ENCODE results near the gene SIGLEC15.
"Not testable (repeated sequence)": the region's sequence is repeated elsewhere in the genome, so short reads cannot be mapped to it uniquely, and the experiment has no call there.

Gene SIGLEC15

DNA sequence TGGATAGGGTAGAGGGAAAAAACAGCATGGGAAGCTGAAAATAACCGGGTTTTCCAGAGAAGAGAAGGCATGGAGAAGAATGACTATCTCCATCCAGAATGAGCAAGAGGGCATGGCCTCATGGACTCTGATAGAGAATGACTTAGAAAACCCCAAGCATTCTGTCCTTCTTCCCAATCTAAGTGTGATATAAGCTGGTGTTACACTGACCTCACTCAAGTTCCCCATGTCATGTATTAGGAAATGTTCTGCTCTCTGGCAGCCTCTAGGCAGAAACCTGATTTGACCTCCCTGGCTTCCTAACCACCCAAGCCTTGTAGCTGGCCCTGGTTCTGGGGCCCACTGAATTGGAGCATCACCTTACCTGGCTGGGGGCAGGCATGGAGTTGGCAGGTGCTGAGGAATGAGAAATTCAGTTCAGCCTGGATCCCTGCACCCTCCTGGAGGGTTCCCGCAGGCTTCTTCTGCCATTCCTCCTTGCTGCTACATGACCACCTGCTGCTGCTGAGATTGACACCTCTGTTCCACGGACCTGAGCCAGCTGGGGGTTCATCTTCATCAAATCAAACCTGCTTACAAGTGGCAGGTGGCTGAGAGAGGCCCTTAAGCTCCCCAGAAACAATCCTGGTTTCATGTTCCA, 5.2 kb upstream of the SIGLEC15 start:
- no peak for DNase-seq (ENCODE audit: low read depth)

DNA sequence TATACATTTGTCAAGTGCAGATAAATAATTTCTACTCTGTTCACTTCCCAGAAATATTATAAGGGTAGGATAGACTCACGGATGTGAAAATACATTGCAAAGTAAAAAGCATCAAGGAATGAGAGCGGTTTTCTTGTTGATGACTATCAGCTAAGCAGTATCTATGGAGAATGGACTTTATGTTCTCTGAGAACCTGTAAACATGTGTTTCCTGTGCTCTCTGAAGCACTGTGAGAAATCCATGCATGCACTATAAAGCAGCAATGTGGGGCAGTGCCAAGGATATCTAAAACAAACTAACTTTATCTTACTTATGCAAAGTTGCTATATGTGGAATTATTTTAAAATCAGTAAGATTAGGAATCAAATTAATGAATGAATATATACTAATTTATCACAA, 4.4 kb upstream of the SIGLEC15 start:
- DNase-seq (ENCODE audit: low read depth): no peak

DNA sequence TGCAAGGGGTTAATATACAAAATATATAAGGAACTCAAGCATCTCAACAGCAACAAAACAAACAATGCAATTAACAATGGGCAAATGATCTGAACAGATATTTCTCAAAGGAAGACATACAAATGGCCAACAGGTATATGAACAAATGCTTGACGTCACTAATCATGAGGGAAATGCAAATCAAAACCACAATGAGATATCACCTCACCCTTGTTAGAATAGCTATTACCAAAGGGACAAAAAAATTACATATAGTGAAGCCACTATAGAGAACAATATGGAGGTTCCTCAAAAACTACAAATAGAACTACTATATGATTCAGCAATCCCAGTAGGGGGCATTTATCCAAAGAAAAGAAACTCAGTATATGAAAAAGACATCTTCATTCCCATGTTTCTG, 3.8 kb upstream of the SIGLEC15 start:
- no peak for DNase-seq (ENCODE audit: low read depth)

DNA sequence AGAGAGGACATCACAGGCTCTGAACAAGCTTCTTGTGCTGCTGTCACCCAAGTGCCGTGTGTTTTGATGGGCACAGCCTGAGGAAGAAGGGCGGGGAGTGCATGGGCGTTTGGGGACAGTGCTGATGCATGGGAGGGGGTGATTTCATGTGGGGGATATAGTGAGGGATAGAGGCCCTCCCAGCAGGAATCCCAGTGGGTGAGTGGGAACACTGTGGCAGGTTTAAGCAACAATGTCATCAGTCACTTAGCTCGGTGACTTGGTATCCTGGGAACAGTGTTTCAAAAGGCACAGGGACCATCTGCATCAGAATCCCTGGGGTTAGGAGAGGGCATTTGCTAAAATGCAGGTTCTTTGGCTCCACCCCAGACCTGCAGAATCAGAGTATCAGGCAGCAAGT, 609 bp downstream of the SIGLEC15 start:
- no peak for DNase-seq (ENCODE audit: low read depth)

DNA sequence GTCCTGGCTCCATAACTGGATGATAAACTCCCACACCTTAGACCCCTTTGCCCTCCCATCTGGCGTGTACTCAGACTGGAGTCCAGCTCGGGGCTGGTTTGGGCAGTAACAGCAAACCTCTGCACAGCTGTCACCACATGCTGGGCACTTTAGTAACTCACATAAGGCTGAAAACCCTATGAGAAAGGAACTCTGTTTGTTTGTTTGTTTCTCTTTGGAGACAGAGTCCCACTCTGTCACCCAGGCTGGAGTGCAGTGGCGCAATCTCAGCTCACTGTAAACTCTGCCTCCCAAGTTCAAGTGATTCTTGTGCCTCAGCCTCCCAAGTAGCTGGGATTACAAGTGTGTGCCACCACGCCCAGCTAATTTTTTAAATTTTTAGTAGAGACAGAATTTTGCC, 1.2 kb downstream of the SIGLEC15 start:
- not testable (repeated sequence) for DNase-seq (ENCODE audit: low read depth)

DNA sequence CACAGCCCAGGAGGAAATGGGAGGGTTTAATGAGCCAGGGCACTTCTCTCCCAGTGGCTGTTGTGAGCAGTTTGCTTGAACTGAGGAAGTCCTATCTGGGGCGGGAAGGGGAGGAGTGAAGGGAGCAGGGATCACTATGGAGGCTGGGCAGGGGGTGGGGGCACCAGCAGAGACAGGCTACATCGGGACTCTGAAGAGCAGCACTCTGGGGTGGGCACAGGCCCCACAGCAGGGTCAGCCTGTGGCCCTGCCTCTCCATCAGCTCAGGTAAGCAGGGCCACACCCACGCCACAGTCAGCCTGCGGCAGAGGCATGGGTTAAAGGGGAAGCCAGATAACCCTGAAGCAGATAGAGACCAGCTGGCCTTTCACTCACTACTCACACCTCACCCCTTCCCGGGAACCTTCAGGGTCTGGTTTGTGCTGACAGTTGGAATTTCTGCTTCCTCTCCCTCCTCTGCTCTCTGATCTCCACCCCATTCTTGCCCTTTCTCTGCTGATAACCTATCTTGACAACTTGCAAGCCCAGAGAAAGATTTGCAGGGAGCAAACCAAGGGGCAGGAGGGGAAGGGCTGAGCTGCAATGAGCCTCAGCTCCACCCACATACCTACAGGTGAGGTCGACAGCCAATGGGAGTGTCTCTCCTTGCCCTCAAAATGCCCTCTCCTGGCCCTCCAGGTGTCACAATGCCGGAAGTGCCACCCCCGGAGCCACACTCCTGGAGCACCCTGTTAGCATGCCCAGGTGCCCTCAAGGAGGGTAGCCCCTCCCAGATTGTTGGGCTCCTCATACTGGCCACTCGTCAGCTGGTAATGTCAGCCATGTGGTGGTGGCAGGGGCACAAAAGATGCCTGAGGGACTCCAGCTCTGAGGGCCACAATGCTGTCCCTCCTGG, 3.7 kb downstream of the SIGLEC15 start:
- DNase-seq (ENCODE audit: low read depth): no peak

DNA sequence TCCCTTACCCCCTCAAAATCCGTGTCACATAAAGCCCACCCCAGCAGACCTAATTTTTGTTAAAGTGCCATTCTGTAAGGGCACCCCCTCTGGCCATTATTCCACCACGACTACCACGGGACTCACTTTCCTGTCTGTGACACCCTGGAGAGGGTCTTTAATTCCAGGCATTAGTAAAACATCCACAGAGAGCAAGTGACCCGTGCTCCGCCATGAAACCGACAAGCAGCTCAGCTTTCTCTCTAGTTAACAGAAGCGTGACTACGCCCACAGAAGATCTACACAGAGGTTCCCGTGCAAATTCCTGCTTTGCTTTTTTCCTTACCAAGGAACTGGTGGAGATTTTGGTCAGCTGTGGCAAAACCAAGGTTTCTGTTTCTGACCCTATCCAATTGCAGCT, 4.4 kb downstream of the SIGLEC15 start:
- no peak for DNase-seq (ENCODE audit: low read depth)

DNA sequence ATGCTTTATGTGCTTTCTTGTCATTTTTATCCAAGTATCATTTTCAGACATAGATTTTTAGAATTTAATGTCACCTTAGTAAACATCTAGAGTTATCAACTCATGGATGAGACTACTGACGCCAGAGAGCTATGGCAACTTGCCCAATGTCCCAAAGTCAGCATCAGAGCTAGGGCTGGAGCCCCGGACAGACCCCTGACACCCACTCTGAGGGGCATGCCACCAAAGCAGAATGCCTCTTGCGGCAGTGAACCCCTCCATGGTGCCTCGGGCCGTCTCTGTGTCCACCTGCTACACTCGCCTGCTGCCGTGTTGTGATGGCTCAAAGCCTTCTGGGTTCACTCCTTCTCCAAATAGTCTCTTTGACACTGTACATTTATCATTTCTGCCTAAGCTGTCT, 5.4 kb downstream of the SIGLEC15 start:
- no peak for DNase-seq (ENCODE audit: low read depth)

DNA sequence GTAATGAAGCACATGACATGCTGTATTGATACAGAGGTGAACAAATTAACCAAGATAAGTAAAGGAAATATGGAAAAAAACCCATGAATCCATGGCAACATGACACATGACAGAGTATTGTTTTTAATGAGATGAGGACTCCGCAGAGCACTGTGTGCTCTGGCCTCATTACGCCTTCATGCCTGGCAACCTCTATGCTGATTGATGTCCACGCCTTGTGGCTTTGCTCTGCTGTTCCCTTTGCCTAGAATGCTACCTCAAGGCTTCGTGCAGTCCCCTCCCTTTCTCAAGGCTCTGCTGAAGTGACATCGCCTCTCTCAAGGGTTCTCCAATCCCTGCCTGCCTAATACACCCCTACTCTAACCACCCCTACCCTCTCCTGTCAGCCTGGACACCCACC, 8.4 kb downstream of the SIGLEC15 start:
- no peak for DNase-seq (ENCODE audit: low read depth)

DNA sequence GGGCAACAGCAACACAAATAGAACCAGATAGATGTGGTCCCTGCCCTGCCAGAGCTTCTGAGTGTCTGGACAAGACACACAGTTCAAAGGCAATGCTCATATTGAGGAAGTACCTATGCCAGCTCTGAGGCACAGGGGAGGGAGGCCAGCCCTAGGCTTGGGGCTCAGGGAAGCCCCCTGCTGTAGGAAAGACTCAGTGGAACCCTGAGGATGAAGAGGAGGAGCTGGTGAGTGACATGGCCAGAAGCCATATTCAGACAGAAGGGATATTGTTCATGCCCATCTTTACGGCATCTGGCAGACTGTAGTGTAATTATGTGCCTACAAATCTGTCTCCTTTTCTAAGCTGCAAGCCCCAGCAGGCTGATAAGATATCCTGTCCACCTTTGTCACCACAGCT, 8.8 kb downstream of the SIGLEC15 start:
- no peak for DNase-seq (ENCODE audit: low read depth)

DNA sequence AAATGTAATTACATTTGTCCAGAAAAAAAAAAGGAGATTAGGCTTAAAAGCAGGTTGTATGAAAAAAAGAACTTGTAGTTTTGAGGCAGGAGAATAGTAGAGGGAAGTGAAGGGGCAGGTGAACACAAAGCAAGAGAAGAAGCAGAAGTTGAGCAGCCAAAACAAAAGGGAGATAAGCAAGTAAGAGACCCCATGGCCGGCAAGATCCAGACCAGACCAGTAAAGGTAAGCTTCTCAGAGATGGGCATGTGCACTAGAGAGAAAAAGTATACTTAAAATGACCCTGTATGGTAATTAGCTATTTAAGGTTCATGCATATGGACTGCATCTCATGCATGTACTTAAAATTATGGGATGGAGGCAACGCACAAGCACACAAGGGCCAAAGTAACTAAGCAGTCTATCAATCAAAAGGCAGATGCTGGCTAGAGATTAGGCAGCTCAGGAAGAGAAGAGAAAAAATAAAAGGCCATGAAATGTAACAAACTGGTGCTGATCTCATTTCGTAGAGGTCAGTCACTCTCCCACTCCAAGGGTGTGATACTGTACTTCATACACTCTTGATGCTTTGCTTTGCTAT, 9.7 kb downstream of the SIGLEC15 start:
- DNase-seq (ENCODE audit: low read depth): no peak

DNA sequence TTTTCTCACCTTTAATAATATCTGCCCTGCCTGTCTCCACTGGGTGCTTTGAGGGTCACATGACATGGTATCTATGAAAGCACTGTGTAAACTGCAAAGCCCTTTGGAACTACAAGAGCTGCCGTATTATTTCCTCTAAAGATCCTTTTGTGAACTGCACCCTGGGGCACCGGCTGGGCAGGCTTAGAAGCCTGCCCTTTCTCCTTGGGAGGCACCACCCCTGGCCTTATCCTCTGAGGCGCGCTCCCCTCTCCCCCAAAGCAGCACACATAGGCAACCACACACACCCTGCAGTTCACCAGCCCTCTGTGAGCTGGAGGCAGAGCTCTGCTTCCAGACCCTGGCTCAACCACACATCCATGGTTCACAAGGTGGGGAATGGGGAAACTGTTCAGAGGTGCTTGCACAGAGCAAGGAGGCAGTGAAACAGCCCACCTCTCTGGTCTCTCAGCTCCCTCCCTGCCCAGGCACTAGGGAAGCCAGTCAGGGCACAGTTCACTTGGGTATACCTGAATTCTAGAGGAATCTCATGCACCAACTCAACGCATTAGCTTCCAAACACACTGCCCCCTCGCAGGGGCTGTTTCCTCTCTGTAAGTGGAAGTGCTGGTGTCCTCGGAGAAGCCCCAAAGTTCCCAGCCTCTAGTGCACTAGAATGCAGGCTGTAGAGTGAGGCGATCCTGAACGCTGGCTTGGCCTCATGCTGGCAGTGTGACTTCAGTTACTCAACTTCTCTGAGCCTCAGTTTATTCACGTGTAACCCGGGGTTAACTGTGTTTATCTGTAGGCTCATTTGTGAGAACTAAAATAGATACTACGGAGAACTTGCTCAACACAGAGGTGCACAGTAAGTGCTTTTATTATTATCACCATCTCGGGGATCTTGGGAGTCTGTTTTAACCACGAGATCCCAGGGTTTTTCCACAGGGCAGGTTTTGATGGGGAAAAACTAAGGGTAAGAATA, 11.0 kb downstream of the SIGLEC15 start:
- no peak for DNase-seq (ENCODE audit: low read depth)

DNA sequence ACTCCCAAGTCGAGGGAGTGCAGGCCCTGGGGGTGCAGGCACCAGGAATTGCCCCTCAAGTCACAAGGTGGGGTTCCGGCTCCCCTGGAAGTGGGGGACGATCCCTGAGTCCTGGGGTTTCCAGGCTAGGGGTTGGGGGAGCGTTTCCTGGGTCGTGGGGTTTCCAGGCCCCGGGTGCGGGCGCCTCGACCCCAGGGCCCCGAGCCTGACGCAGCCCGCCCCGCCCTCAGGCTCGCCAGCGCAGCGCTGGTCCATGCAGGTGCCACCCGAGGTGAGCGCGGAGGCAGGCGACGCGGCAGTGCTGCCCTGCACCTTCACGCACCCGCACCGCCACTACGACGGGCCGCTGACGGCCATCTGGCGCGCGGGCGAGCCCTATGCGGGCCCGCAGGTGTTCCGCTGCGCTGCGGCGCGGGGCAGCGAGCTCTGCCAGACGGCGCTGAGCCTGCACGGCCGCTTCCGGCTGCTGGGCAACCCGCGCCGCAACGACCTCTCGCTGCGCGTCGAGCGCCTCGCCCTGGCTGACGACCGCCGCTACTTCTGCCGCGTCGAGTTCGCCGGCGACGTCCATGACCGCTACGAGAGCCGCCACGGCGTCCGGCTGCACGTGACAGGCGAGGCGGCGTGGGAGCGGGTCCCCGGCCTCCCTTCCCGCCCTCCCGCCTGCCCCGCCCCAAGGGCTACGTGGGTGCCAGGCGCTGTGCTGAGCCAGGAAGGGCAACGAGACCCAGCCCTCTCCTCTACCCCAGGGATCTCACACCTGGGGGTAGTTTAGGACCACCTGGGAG, 12.0 kb downstream of the SIGLEC15 start:
- DNase-seq (ENCODE audit: low read depth): peak; percentile 12

DNA sequence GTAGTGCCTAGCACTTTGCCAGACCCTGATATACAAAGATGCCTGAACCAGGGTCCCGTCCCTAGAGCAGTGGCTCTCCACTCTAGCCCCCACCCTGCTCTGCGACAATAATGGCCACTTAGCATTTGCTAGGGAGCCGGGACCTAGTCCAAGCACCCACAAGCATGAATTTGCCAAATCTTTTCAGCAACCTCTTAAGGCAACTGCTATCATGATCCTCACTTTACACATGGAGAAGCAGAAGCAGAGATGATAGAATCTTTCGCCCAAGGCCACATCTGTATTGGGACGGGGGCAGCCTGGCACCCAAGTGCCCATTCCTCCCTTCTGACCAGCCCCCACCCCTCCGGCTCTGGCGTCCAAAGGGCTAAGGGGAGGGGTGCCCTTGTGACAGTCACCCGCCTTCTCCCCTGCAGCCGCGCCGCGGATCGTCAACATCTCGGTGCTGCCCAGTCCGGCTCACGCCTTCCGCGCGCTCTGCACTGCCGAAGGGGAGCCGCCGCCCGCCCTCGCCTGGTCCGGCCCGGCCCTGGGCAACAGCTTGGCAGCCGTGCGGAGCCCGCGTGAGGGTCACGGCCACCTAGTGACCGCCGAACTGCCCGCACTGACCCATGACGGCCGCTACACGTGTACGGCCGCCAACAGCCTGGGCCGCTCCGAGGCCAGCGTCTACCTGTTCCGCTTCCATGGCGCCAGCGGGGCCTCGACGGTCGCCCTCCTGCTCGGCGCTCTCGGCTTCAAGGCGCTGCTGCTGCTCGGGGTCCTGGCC, 13.0 kb downstream of the SIGLEC15 start:
- no peak for DNase-seq (ENCODE audit: low read depth)

DNA sequence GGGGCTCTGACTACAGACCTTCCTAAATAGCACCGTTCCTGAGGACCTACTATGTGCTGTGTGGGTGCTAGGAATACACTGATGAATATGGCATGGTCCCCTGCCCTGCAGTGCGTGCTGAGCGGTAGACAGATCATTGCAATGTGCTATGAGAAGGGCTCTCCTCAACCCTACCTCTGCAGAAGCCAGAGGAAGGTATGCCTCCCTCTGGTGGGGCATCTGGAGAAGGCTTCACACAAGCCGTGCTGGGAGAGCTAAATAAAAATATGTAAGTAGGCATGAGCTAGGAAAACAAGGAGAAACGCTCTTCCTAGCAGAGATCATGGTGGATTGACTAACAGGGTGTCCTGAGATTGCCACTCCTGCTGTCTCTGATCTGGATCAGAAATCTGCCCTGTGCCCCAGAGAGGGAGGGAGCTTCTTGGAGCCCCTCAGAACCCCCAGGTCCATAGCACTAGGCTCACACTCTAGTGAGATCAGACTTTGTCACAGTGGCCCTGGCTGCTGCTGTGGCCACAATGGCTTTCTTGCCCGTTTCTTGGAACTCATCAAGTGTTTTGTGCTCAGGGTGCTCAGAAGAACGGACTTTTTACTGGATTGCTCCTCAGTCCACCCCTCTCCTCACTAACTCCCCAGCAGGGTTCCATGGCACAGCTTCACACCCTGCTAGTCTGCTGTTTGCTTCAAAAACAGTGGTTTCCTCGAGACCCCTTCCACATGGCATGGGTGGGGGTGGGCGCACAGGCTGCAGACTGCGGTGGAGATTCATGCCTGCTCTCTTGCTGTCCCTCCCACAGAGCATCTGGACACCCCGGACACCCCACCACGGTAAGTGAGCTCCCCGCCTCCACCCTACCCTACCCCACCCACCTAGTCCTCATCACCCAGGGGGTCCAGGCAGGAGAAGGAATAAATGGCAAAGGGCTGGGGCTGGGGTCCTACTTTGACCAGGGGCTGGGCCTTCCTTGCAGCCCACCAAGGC, 14.2 kb downstream of the SIGLEC15 start:
- DNase-seq (ENCODE audit: low read depth): peak; percentile 62

DNA sequence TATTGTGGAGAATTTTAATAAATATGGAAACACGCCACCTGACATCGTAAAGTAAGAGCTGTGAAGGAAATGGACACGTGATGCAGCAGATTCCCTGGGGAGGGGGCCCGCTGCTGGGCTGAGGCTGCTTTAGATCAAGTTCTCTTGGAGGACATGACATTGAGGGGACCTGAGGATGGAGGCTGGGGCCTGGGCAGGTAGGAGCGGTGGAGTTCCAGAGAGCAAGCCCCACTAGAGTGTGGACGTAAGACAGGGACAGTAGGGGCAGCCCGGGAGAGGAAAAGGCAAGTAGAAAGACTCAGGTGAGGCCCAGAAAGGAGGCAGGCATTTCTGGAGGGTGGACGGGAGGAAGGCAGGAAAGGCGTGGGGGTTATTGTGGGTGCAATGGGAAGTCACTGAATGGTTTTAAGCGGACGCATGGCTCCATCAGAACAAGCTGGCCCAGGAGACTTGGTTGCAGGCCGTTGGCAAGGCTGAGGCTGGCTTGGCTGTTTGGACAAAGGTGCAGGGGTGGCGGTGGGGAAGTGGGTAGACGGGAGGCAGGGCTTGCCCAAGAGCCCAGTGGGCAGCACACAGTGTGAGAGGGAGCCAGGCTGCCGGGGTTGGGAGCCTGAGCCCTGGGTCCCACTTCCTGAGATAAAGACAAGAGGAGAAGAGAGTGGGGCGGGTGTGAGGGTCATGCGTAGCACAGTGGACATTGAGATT, 15.7 kb downstream of the SIGLEC15 start:
- no peak for DNase-seq (ENCODE audit: low read depth)

DNA sequence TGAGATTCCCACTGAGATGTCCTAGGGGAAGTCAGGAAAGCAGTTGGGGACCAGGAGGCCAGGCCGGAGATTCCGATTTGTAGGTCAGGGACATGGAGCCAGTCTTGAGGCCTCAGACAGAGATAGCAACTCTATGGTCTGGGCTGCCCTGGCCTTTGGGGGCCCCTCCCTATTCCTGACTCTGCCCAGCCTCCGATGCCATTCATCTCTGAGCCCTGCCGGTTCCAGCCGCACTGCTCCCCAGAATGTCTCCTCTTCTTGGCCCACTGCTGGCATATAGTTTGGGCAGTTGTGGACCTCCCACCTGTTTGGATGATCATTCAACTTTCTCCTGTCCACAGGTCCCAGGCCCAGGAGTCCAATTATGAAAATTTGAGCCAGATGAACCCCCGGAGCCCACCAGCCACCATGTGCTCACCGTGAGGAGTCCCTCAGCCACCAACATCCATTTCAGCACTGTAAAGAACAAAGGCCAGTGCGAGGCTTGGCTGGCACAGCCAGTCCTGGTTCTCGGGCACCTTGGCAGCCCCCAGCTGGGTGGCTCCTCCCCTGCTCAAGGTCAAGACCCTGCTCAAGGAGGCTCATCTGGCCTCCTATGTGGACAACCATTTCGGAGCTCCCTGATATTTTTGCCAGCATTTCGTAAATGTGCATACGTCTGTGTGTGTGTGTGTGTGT, 16.4 kb downstream of the SIGLEC15 start:
- DNase-seq (ENCODE audit: low read depth): no peak

DNA sequence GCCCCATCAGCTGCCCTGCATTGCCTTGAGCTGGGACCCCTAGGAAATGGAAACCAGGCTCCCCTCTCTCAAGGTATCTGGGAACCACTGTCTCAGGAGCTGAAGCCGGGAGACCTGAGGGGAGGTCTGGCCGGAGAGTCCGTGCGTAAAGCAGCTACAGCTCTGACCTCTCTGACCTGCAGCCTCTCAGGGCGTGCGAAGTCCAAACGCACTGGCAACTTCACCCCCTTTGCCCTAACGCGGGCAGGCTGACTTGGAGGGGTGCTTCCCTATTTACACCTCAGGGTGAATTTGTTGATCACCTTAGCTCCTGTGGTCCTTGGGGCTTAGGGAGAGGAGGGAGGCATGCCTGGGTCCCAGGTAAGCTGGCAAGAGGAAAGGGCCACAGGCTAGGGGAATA, 17.5 kb downstream of the SIGLEC15 start:
- no peak for DNase-seq (ENCODE audit: low read depth)

Data from GM04504 (cell line).